Central memory CD8-positive, alpha-beta T cell (primary cell): ENCODE data around the gene SERINC5.
A peak's percentile ranks its signal among the peaks of the same experiment; 100 is the strongest.
"Not testable (repeated sequence)": the region's sequence is repeated elsewhere in the genome, so short reads cannot be mapped to it uniquely, and the experiment has no call there.

Source experiments
- ATAC-seq: fragments of 150-1000 bp; cut with Tn5 transposase; replicated peaks from 2 replicates; pipeline ENCODE4 v1.10.0; 2022; ENCODE audit warnings: mild to moderate bottlenecking, moderate FRiP score, moderate number of reproducible peaks; ENCODE audit not compliant: poor library complexity, severe bottlenecking; ENCODE audit errors: extremely low read depth
- DNase-seq, 2 donors: peaks; one replicate each; pipeline ENCODE4 v3.0.0; 2021; ENCODE audit warnings: low spot score in 2 of 2
- H3K27ac Mint-ChIP-seq: one replicate; pipeline ENCODE4 v1.8.0; 2022; ENCODE audit warnings: low read depth, mild to moderate bottlenecking, moderate library complexity, mixed read lengths
- H3K27me3 Mint-ChIP-seq: one replicate; pipeline ENCODE4 v1.8.0; 2022; ENCODE audit warnings: mixed read lengths
- H3K36me3 Mint-ChIP-seq: one replicate; pipeline ENCODE4 v1.8.0; 2022; ENCODE audit warnings: mild to moderate bottlenecking, moderate library complexity, mixed read lengths; ENCODE audit not compliant: insufficient read depth
- H3K4me1 Mint-ChIP-seq: one replicate; pipeline ENCODE4 v1.8.0; 2022; ENCODE audit warnings: mixed read lengths
- H3K4me3 Mint-ChIP-seq: one replicate; pipeline ENCODE4 v1.8.0; 2022; ENCODE audit warnings: mild to moderate bottlenecking, moderate library complexity, mixed read lengths
- H3K9me3 Mint-ChIP-seq: one replicate; pipeline ENCODE4 v1.8.0; 2022; ENCODE audit warnings: mixed read lengths

SERINC5 gene

GRCh38 chr5:80185535-80185934 is 70.3 kb downstream of the SERINC5 start:
- ATAC-seq, DNase-seq, H3K27me3 Mint-ChIP-seq, H3K36me3 Mint-ChIP-seq, H3K9me3 Mint-ChIP-seq: not testable (repeated sequence)
- Mint-ChIP-seq H3K4me3 (peak overlapping the region; percentile 33), H3K4me1 (peaks cover 78% of the 10 kb centered on the region), H3K27ac (peak overlapping the region; percentile 82)

GRCh38 chr5:80185095-80185494 is 70.8 kb downstream of the SERINC5 start:
- no peak for ATAC-seq
- Mint-ChIP-seq H3K27ac (peak overlapping the region; percentile 82), H3K4me1 (peaks cover 80% of the 10 kb centered on the region), H3K4me3 (peak overlapping the region; percentile 33), H3K27me3 (no peaks in the 10 kb centered on the region), H3K36me3 (peaks cover 5% of the 10 kb centered on the region), H3K9me3 (no peaks in the 10 kb centered on the region)
- DNase-seq, result no peak

- Mint-ChIP-seq H3K27ac (peak overlapping the region; percentile 82), H3K36me3 (peaks cover 5% of the 10 kb centered on the region)
- ATAC-seq, result no peak
Measured at GRCh38 chr5:80184235-80185023, 71.4 kb downstream of the SERINC5 start.

GRCh38 chr5:80183728-80184234 is 72.1 kb downstream of the SERINC5 start:
- not testable (repeated sequence) for H3K36me3 Mint-ChIP-seq, DNase-seq, H3K27me3 Mint-ChIP-seq, H3K9me3 Mint-ChIP-seq
- Mint-ChIP-seq H3K27ac (peak overlapping the region; percentile 69), H3K4me1 (peaks cover 72% of the 10 kb centered on the region), H3K4me3 (peak overlapping the region; percentile 0)
- ATAC-seq, result peak; percentile 31

More at GRCh38 chr5:80184235-80185023, 71.4 kb downstream of the SERINC5 start:
- no peak for DNase-seq
- Mint-ChIP-seq H3K4me3 (peak overlapping the region; percentile 33), H3K27me3 (no peaks in the 10 kb centered on the region), H3K4me1 (peaks cover 79% of the 10 kb centered on the region), H3K9me3 (no peaks in the 10 kb centered on the region)

- Mint-ChIP-seq H3K27ac (peak overlapping the region; percentile 69), H3K4me3 (peak overlapping the region; percentile 0), H3K9me3 (no peaks in the 10 kb centered on the region), H3K27me3 (no peaks in the 10 kb centered on the region), H3K36me3 (peaks cover 5% of the 10 kb centered on the region), H3K4me1 (peaks cover 71% of the 10 kb centered on the region)
- ATAC-seq, result peak; percentile 7
- DNase-seq, result no peak
Measured at GRCh38 chr5:80182809-80183580, 72.9 kb downstream of the SERINC5 start.

GRCh38 chr5:80181618-80182211 is 74.1 kb downstream of the SERINC5 start:
- peaks cover 9% of the 10 kb centered on the region for H3K36me3 Mint-ChIP-seq
- peaks cover 62% of the 10 kb centered on the region for H3K4me1 Mint-ChIP-seq
- H3K4me3 Mint-ChIP-seq, result peak overlapping the region; percentile 55
- peak overlapping the region; percentile 32 for H3K27ac Mint-ChIP-seq
- no peaks in the 10 kb centered on the region for H3K27me3 Mint-ChIP-seq
- peak; percentile 69 for ATAC-seq
- no peak for DNase-seq
- no peaks in the 10 kb centered on the region for H3K9me3 Mint-ChIP-seq

- ATAC-seq, result no peak
- Mint-ChIP-seq H3K27me3 (no peaks in the 10 kb centered on the region), H3K4me3 (no peak overlapping the region), H3K27ac (no peak overlapping the region), H3K4me1 (peaks cover 36% of the 10 kb centered on the region), H3K9me3 (no peaks in the 10 kb centered on the region), H3K36me3 (peaks cover 12% of the 10 kb centered on the region)
- no peak for DNase-seq
Measured at GRCh38 chr5:80177236-80177635, 78.6 kb downstream of the SERINC5 start.

GRCh38 chr5:80175337-80175736 is 80.5 kb downstream of the SERINC5 start:
- no peaks in the 10 kb centered on the region for H3K27me3 Mint-ChIP-seq
- DNase-seq (no peak), ATAC-seq (no peak)
- no peak overlapping the region for H3K4me3 Mint-ChIP-seq
- H3K27ac Mint-ChIP-seq, result no peak overlapping the region
- H3K9me3 Mint-ChIP-seq, result no peaks in the 10 kb centered on the region
- H3K36me3 Mint-ChIP-seq, result peaks cover 13% of the 10 kb centered on the region
- peaks cover 17% of the 10 kb centered on the region for H3K4me1 Mint-ChIP-seq

GRCh38 chr5:80174790-80175189 is 81.1 kb downstream of the SERINC5 start:
- H3K4me1 Mint-ChIP-seq, result peaks cover 11% of the 10 kb centered on the region
- H3K27me3 Mint-ChIP-seq, result no peaks in the 10 kb centered on the region
- no peak overlapping the region for H3K4me3 Mint-ChIP-seq
- peaks cover 19% of the 10 kb centered on the region for H3K36me3 Mint-ChIP-seq
- no peak overlapping the region for H3K27ac Mint-ChIP-seq
- DNase-seq (no peak), ATAC-seq (no peak)
- no peaks in the 10 kb centered on the region for H3K9me3 Mint-ChIP-seq

GRCh38 chr5:80172067-80172695 is 83.7 kb downstream of the SERINC5 start:
- peaks cover 32% of the 10 kb centered on the region for H3K36me3 Mint-ChIP-seq
- no peak overlapping the region for H3K27ac Mint-ChIP-seq
- DNase-seq (no peak), ATAC-seq (no peak)
- H3K4me1 Mint-ChIP-seq, result peaks cover 11% of the 10 kb centered on the region
- no peaks in the 10 kb centered on the region for H3K27me3 Mint-ChIP-seq
- H3K4me3 Mint-ChIP-seq, result no peak overlapping the region
- H3K9me3 Mint-ChIP-seq, result no peaks in the 10 kb centered on the region

- Mint-ChIP-seq H3K36me3 (peaks cover 33% of the 10 kb centered on the region), H3K27ac (no peak overlapping the region), H3K4me3 (no peak overlapping the region), H3K4me1 (peaks cover 11% of the 10 kb centered on the region), H3K9me3 (no peaks in the 10 kb centered on the region), H3K27me3 (no peaks in the 10 kb centered on the region)
- DNase-seq (no peak), ATAC-seq (no peak)
Measured at GRCh38 chr5:80170117-80170535, 85.7 kb downstream of the SERINC5 start.

GRCh38 chr5:80168388-80169028 is 87.3 kb downstream of the SERINC5 start:
- H3K36me3 Mint-ChIP-seq, result peaks cover 35% of the 10 kb centered on the region
- ATAC-seq (no peak), DNase-seq (no peak)
- H3K27me3 Mint-ChIP-seq, result no peaks in the 10 kb centered on the region
- peaks cover 6% of the 10 kb centered on the region for H3K4me1 Mint-ChIP-seq
- no peak overlapping the region for H3K27ac Mint-ChIP-seq
- H3K4me3 Mint-ChIP-seq, result no peak overlapping the region
- H3K9me3 Mint-ChIP-seq, result no peaks in the 10 kb centered on the region
